MM.1S (cell line): Measurements from ENCODE around the gene KIF5C.

Experiments
- CTCF ChIP-seq: fragments of 300-600 bp; sonication (generic); IDR thresholded peaks from 2 replicates; pipeline ENCODE4 v1.5.1; 2016; ENCODE audit warnings: antibody characterized with exemption, low read length, mixed read lengths
- EZH2 ChIP-seq: fragments of 300-600 bp; sonication (generic); optimal IDR thresholded peaks from 2 replicates; pipeline ENCODE3; 2017; ENCODE audit warnings: low read depth, mild to moderate bottlenecking, antibody characterized with exemption, low read length, mixed read lengths
- EZH2phosphoT487 ChIP-seq: fragments of 300-600 bp; sonication (generic); IDR thresholded peaks from 2 replicates; pipeline ENCODE4 v1.6.1; 2018; ENCODE audit warnings: antibody characterized with exemption, low read length

GRCh38 chr2:148932536-148932935 is 57.5 kb downstream of the KIF5C start:
- TF ChIP-seq CTCF: no peak
- no peak for TF ChIP-seq EZH2
- TF ChIP-seq EZH2phosphoT487: no peak
